HG03575 (cell line): ENCODE data around the gene LSM12.
"Not testable (repeated sequence)": the region's sequence is repeated elsewhere in the genome, so short reads cannot be mapped to it uniquely, and the experiment has no call there.

Source experiments
- ATAC-seq: cut with Tn5 transposase; IDR thresholded peaks from one replicate; pipeline ENCODE4 v1.9.1; 2021; ENCODE audit not compliant: unreplicated experiment, insufficient number of reproducible peaks, low FRiP score; ENCODE audit errors: extremely low read depth

The LSM12 gene

DNA sequence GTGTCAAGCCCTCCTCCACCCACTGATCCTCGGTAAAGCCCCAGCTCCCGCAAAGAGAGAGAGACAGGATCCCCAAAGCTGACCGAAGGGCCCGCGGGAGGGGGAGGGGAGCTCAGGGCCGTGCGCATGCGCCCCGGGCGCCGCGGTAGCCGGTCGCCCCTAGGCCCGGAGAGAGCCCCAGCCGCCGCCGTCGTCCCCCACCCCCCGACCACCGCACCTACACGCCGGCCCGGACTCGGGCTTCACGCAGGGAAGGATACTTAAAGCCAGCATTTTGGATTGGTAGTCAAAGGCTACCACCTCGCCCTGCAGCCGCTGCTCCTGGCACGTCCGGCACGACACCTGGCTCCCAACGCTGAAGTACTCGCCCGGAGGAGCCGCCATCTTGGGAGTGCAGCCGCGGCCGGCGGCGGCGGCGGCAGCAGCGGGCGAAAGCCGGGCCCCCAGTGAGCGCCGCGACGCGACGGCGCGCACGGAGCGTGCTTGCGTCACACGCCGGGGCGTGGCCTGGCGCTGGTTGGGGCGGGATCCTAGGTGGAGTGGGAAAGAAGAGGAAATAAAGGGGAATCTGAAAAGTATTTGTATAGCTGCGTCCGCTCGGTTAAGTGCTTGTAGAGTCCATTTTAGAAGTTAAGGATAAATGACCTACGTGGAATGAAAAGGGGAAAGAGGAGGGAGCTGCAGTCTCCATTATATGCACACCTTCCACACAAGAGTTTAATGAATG, at the start of gene LSM12:
TSS of gene LSM12 (minus strand) at position 468 of the 727 bp plus-strand sequence. CDS start at position 384, 84 bp downstream.
- no peak for ATAC-seq

- no peak for ATAC-seq
Observed at GRCh38 chr17:44115585-44116415, 49.3 kb upstream of the LSM12 start.

DNA sequence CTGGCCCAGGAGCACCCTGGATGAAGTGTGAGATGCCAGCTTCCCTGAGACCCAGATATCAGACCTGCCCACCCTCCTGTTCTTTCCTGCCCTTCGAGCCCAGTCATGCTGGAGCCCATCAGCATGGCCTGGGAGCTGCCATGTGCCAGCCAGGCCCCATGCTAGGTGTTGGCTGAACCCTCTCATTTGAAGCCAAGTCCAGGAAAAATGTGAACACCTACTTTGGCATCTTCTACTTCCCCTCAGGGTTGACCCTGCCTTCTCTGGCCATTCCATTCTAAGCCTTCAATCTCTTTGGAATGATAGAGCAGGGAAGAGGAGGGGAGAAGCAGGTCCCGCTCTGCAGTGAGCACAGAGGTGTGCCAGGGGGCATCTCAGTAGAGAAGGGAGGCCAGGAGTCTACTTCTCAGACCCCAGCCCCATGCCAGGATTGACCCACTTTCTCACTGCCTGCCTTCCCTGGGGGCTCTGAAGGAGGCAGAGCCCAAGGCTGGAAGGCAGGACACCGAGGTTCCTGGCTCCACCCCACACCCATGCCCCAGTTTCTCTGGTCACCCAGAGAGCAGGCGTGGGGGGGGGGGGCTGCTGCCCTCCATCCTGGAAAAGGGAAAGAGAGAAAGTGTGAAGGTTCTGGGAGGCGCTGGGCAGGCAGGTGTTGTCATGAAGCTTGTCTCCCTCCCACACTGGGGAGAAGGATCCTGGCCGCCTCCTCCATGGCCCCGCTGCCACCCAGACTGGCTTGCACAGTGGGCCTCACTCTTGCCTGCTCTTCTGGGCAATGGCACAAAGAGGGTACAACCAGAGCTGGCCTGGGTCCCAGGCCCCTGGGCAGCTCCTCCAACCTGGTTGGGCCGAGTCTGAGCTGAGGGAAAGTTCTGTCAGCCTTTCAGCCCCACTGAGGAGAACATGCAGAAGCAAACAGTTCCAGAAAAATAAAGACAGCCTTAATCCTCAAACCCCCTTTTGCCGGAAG, 47.7 kb upstream of the LSM12 start:
- no peak for ATAC-seq

GRCh38 chr17:44113382-44113781, 46.9 kb upstream of the LSM12 start:
- ATAC-seq: no peak

DNA sequence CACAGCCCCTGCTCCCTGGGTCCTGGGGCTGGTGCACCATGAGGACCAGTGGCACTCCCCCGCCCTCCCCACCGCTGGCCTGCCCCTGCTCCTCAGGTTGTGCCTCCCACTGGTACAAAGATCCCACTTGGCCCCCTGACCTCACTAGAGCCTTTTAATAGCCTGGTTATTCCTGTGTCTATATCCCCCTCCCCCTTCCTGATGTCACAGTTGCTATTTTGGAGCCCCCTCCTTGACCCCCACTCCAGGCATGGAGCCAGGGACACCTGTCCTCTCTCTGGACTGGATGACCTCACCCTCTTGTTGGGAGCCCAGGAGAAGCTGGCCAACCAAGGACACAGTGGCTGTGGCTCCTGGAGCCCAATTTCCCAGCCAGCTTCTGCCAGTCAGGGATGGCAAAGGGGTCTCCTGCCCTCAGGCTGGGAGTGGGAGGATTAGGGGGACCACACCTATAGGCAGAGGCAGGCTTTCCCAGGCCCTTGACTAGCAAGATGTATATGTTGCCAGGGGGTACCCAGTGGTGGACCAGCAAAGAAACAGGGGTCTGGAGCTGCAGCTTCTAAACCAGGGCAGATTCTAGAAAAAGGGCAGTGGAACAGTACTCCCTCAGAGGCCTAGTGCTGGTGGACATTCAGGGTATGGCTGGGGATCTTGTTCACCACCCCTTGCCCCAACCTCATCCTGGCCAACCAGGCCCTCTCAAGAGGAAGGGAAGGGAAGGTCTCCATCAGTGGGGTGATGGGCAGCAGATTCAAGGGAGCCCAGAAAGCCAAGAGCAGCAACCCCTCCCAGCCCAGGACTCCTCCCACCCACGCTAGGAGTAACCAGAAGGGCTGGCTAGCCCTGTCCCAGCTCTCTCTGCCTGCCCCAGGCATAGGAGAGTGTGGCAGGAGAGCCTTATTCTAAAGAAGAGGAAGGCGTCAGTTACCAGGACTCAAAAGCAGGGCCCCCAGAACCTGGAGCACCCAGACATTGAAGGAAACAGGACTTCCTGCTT, 46.1 kb upstream of the LSM12 start:
- ATAC-seq: no peak

DNA sequence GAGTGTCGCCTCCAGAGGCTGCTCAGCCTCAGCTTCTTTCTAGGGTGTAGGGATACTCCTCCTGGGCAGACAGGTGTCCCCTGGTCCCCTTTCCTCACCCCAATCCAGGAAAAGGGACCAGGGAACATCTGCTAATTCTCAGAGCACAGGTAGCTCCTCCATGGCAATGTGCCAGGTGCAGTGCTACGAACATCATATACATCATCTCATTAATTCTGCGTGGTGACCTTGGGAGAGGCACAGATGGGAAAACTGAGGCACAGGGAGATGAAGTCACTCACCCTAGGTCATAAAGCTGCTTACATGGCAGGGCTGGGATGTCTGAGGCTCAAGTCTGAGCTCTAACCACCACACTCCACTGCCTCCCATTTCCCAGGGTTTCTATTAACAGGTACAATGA, 45.3 kb upstream of the LSM12 start:
- ATAC-seq: no peak

DNA sequence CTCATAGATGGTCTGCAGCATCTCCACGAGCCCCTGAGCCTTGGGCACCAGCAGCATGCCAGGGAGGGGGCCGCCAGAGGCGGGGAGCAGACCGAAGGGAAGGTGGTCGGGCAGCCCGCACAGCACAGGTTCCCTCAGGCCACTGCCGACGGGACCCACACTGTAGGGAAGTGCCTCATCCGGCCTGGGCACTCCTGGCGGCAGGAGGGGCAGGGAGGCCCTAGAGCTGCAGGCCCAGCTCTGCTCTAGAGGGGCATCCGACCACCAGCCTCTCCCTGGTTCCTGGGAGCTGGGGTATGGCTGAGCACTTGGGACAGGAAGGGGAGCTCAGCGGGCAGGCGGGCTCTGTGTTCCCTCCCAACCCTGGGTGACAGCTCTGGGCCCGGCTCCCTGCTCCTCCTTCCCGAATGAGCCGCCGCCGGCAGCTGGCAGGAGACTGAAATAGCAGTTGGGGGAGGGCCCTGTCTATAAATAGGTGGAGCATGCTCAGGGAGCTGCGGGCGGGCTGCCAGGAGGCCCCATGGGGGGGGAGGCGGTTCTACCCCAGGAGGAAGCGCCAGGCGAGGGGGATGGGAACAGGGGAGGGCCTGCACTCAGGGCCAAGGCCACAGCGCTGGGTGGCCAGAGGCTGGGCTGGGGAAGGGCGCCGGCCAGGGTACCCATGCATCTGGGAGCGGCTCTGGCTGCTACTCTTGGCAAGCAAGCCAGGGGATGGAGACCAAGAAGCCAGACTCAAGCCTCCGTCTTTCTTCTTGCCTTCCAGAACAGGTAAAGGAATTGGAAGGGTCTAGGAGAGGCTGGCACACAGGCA, 44.6 kb upstream of the LSM12 start:
- no peak for ATAC-seq

- no peak for ATAC-seq
Observed at GRCh38 chr17:44110011-44110686, 43.7 kb upstream of the LSM12 start.

DNA sequence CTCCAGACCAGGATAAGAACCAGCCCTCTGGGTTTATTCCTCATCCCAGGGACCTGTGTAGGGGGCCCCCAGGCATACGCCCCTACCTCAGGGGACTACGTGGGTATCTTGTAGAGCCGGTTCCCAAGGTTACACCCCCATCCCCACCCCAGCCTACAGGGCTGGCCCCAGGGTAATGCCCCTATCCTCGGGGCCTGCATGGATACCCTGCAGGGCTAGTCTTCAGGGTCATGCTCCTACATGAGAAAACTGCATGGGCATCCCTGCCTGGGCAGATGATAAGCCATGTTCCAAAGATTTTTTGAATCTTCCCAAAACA, 42.8 kb upstream of the LSM12 start:
- no peak for ATAC-seq

DNA sequence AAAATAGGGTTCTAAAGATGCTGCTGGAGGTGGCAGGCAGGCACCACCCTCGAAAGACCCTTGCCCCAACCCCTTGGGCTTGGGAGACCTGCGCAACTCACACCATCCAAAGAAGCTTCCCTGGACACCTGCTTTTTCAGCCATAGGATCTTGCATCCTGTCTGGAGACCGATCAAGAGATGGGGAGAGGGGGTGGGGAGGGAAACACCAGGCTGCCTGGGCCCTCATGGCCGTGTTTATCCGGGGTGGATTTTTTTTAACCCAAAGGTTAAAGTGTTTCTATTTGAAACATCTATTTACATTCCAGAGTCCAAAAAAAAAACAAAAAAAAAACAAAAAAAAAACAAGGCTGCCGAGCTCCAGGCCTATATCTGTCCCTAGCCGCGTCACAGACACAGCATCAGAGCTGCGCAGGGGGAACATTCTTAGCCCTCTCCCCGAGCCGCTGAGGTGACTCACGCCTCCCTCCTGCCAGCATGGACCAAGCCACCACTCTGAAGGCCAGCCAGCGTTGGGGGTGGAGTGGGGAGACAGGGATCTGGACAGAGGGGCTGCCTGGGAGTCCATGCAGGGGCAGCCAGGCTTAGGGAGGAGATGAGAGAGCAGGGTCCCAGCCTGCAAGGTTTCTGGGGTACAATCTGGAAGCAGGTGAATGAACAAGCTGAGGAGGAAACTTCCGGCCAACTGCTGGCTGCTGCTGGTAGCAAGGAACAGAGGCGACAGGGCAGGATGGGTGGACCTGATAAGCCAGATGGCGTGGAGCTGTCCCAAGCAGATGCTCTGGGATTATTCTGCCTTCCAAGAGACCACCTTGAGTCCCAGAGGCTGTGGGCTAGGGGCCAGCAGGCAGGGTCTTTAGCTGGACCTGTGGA, 42.2 kb upstream of the LSM12 start:
- ATAC-seq: no peak

DNA sequence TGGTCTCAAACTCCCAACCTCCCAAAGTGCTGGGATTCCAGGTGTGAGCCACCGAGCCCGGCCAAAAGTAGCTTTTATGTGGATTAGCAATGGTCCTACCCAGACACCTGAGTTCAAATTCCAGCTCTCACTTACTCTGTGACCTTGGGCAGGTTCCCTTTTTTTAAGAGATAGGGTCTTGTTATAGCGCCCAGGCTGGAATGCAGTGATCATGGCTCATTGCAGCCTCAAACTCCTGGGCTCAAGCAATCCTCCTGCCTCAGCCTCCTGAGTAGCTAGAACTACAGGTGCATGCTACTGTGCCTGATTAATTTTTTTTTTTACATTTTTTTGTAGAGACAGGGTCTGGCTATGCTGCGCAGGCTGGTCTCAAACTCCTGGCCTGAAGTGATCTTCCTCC, 40.3 kb upstream of the LSM12 start:
- no peak for ATAC-seq

DNA sequence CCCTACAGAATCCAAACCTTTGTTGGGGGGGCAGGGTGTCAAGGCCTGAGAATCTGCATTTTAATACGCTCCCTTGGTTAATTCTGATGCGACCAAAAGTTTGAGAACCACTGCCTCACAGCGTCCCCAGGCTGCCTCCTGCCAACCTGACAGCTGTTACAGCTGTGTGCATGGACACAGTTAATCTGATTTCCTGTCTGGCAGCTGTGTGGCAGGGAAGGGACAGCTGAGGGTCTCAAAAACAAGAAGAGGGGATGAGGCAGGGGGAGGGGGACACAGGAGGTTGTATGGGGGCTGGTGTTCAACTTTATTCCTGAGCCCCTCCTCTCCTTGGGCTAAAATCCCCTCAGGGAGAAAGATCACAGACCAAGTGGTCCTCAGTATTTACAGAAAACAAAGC, 39.5 kb upstream of the LSM12 start:
- no peak for ATAC-seq

- ATAC-seq: no peak
Observed at GRCh38 chr17:44105483-44105882, 39.0 kb upstream of the LSM12 start.

- no peak for ATAC-seq
Observed at GRCh38 chr17:44102849-44103622, 36.6 kb upstream of the LSM12 start.

- ATAC-seq: not testable (repeated sequence)
Observed at GRCh38 chr17:44101858-44102257, 35.4 kb upstream of the LSM12 start.
